A375 (cell line): Measurements from ENCODE around the gene LYSMD4. TPM values are rescaled to one million over a fixed set of nuclear protein-coding genes. Genes with fewer than 3 reads are reported as not detected.

Source experiments
- small RNA-seq: library from RNA; depleted of rRNA; stranded (forward); fragments of <200 nt; gene quantifications from one replicate; pipeline ENCODE3, GENCODE V24; 2014
- total RNA-seq: library from RNA; depleted of rRNA; stranded (reverse); fragments of >200 nt; shearing (Covaris generic); gene quantifications from 2 replicates; pipeline ENCODE4 v1.2.3, GENCODE V29; 2014; rRNA removed

Gene LYSMD4
- total RNA-seq, result 3.3 and 6.2 TPM in 2 replicates

GRCh38 chr15:99733268-99734039, at the start of gene LYSMD4:
Gene LYSMD4 (minus strand): TSS chr15:99733437. CDS start chr15:99731999, 1,438 bp downstream.

Small RNAs within 50 kb of the gene (small RNA-seq; reads per million reads assigned to genes)
- gene RF00019, result not detected

Other genes starting within 250 kb of the LYSMD4 start
- 26.2 and 30.1 TPM in 2 replicates for gene MEF2A, start 167.5 kb downstream of the LYSMD4 start, total RNA-seq